Uterus (tissue), 2 donors: ENCODE data around the gene ZCCHC2.

Source experiments
- CTCF ChIP-seq, 4 experiments: fragments of 200-600 bp in 2 of 4; fragments of 450-650 bp in 2 of 4; sonication (generic) in 2 of 4; IDR thresholded peaks; one replicate each; pipeline ENCODE4 v1.5.1; 2016 to 2019; ENCODE audit warnings: antibody characterized with exemption in 4 of 4, mild to moderate bottlenecking in 2 of 4, moderate library complexity in 1 of 4
- POLR2A ChIP-seq, 2 donors: fragments of 450-650 bp; IDR thresholded peaks; one replicate each; pipeline ENCODE4 v1.6.1; 2016; ENCODE audit warnings: antibody characterized with exemption in 2 of 2, mild to moderate bottlenecking in 1 of 2, moderate library complexity in 1 of 2

- TF ChIP-seq CTCF (IDR thresholded peaks at IDR 0.05) (peak in 1 of 4 experiments; percentile 7), POLR2A (IDR thresholded peaks at IDR 0.05) (peak; percentile 84 to 96)
Observed at GRCh38 chr18:62522504-62523254, at the start of gene ZCCHC2.
